HG03460 (cell line): ENCODE measurements around the gene ARMC5.
A peak's percentile ranks its signal among the peaks of the same experiment; 100 is the strongest.
"Not testable (repeated sequence)": the region's sequence is repeated elsewhere in the genome, so short reads cannot be mapped to it uniquely, and the experiment has no call there.

Source experiments
- ATAC-seq: cut with Tn5 transposase; IDR thresholded peaks from one replicate; pipeline ENCODE4 v1.9.1; 2021; ENCODE audit not compliant: unreplicated experiment

The ARMC5 gene

DNA sequence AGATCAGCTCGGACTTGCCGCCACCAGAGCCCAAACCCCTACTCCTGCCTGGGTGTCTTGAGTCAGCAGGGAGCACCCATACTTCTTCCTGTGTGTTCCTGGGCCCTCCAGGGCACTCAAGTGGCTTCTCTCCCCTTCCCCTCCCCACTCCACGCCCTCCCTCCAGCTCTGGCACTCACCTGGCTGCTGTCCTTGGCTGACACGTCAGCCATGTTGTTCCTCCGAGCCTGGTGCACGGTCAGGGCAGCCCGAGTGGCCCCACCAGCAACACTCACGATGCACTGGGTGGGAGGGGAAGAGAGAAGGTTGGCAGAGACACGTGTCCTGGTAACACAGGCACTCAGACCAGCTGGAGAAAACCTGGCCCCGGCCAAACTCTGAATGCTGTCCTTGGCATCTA, 37.4 kb downstream of the ARMC5 start:
- no peak for ATAC-seq

- ATAC-seq: no peak
These were observed 39.2 kb downstream of the ARMC5 start for GRCh38 chr16:31498493-31498892.

- no peak for ATAC-seq
These were observed 40.6 kb downstream of the ARMC5 start for GRCh38 chr16:31499928-31500327.

DNA sequence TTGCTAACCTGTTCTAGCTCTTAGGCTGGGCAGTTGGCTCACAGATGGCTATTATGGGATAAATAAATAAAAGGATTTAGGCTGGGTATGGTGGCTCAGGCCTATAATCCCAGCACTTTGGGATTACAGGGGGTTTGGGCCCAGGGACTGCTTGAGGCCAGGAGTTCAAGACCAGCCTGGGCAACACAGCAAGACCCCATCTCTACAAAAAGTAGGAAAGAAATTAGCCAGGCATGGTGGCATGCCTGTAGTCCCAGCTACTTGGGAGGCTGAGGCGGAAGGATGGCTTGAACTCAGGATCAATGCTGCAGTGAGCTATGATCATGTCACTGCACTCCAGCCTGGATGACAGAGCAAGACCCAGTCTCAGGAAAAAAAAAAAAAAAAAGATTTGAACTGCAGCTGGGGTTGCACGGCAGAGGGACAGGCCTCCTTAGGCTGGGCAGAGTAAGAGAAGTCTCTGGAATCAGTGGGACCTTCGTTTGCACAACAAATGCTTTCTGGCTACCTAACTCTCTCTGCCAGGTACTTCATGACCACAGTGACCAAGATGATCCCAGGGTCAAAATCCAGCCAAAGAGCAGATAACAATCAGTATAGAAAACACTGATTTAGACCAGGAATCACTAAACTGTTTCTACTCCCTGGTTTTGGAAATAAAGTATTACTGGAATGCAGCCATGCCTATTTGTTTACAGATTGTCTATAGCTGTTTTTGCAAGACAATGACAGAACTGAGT, 42.1 kb downstream of the ARMC5 start:
- no peak for ATAC-seq

DNA sequence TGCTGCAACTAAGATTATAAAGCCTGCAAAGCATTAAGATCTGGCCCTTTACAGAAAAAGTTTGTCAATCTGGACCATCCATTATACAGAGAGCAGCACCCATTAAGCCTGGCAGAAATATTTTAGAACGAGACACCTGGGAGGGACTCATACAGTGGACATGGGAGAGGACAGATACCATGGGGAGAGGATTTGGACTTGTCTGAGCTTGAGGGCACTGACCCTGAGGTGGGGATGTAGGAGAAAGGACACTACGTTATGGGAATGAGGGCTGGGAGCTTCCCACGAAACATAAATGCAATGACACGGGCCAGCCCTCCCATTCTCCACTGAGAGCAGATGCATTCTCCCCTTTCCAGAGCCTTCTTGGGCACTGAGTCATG, 42.7 kb downstream of the ARMC5 start:
- no peak for ATAC-seq

GRCh38 chr16:31502981-31503380, 43.7 kb downstream of the ARMC5 start:
- ATAC-seq: no peak

GRCh38 chr16:31503555-31503954, 44.3 kb downstream of the ARMC5 start:
- ATAC-seq: not testable (repeated sequence)

- ATAC-seq: no peak
These were observed 44.9 kb downstream of the ARMC5 start for GRCh38 chr16:31504159-31504558.

DNA sequence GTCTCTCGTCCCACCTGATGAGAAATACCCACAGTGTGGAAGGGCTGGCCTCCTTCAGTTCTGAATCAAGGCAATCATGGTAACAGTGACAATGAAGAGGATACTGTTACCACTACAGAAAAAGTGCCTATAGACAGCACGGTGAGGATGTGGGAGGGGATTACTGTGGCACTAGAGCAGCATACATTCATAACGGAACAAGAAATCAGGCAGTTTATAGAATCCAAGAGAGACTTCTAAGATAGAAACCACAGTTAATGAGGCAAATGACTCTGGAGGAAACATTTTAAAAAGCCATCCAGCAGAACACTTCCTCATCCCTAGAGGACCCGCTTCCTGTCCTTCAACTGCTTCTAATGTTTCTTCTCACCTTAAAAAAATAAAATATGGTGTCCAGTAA, 46.2 kb downstream of the ARMC5 start:
- peak; percentile 36 for ATAC-seq

DNA sequence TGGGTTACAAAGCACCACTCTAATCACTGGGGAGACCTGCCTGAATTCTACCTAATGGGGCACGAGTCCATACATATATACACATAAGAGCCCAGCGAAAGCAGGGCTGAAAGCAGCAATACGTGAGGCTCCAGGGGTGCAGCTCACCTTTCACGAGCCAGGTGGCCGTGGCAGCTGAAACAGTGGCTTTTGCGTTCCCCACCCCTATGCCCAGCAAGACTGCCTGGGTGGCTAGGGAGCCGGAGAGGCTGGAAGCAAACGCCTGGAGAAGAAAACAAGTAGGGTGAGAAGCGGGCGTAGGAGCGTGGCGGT, 48.3 kb downstream of the ARMC5 start:
- no peak for ATAC-seq

- ATAC-seq: peak; percentile 88
These were observed 48.8 kb downstream of the ARMC5 start, which contains the start of gene RUSF1 for GRCh38 chr16:31507929-31508705. Gene RUSF1, minus strand, starts transcription at chr16:31508391. Its CDS starts 18 bp downstream, at chr16:31508373.

GRCh38 chr16:31508706-31509195, 49.5 kb downstream of the ARMC5 start:
- no peak for ATAC-seq

GRCh38 chr16:31513126-31513525, 53.8 kb downstream of the ARMC5 start:
- no peak for ATAC-seq

GRCh38 chr16:31513884-31514283, 54.6 kb downstream of the ARMC5 start:
- ATAC-seq: no peak
